ENCODE data around the gene ACO1. TPM values are rescaled to one million over a fixed set of nuclear protein-coding genes. Genes with fewer than 3 reads are reported as not detected.

Gene ACO1
- total RNA-seq, 1 experiment from 2014 or later, result 51.4 TPM

Other genes starting within 250 kb of the ACO1 start
- 4.2 and 4.4 TPM in 2 replicates for gene RIGI, start 141.6 kb downstream of the ACO1 start, total RNA-seq (2014; rRNA removed; shearing (Covaris generic))
- gene SMIM27, start 167.7 kb downstream of the ACO1 start, total RNA-seq (2014; rRNA removed; shearing (Covaris generic)), result 2.2 and 3.1 TPM in 2 replicates
- gene TOPORS, start 167.9 kb downstream of the ACO1 start, total RNA-seq (2014; rRNA removed; shearing (Covaris generic)), result 29.1 and 32.1 TPM in 2 replicates
- gene NDUFB6, start 188.5 kb downstream of the ACO1 start, total RNA-seq (2014; rRNA removed; shearing (Covaris generic)), result 73.1 and 75.1 TPM in 2 replicates